ENCODE data around the gene THG1L.
"Not testable (repeated sequence)": the region's sequence is repeated elsewhere in the genome, so short reads cannot be mapped to it uniquely, and the experiment has no call there.

The THG1L gene

GRCh38 chr5:157718519-157718918 lies 12.7 kb upstream of the THG1L start:
- DNase-seq (ENCODE audit: low read depth) = peak; percentile 66
- H3K4me3 ChIP-seq (ENCODE audit: low read depth, low read length) = no peak overlapping the region
- TF ChIP-seq CTCF (IDR thresholded peaks at IDR 0.05; ENCODE audit: insufficient read depth, low read depth, low read length, missing control alignments) = peak; percentile 54

- DNase-seq (ENCODE audit: low read depth) = no peak
- no peak for TF ChIP-seq CTCF (IDR thresholded peaks at IDR 0.05; ENCODE audit: insufficient read depth, low read depth, low read length, missing control alignments)
- H3K4me3 ChIP-seq (ENCODE audit: low read depth, low read length) = no peak overlapping the region
Measured at GRCh38 chr5:157719245-157719644, 12.0 kb upstream of the THG1L start.

DNA sequence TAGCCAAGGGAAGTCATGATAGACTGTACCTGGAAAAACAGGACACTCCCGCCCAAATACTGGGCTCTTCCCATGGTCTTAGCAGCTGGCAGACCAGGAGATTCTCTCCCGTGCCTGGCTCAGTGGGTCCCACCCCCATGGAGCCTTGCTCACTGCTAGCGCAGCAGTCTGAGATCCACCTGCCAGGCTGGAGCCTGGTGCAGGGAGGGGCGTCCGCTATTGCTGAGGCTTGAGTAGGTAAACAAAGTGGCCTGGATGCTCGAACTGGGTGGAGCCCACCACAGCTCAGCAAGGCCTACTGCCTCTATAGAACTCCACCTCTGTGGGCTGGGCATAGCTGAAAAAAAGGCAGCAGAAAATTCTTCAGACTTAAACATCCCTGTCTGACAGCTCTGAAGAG lies 10.1 kb upstream of the THG1L start:
- no peak for TF ChIP-seq CTCF (IDR thresholded peaks at IDR 0.05; ENCODE audit: insufficient read depth, low read depth, low read length, missing control alignments)
- no peak for DNase-seq (ENCODE audit: low read depth)
- H3K4me3 ChIP-seq (ENCODE audit: low read depth, low read length) = no peak overlapping the region

DNA sequence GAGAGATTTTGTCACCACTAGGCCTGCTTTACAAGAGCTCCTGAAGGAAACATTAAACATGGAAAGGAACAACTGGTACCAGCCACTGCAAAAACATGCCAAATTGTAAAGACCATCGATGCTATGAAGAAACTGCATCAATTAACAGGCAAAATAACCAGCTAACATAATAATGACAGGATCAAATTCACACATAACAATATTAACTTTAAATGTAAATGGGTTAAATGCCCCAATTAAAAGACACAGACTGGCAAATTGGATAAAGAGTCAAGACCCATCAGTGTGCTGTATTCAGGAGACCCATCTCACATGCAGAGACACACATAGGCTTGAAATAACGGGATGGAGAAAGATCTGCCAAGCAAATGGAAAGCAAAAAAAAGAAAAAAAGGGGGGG lies 8.3 kb upstream of the THG1L start:
- not testable (repeated sequence) for H3K4me3 ChIP-seq (ENCODE audit: low read depth, low read length); DNase-seq (ENCODE audit: low read depth)

GRCh38 chr5:157726607-157727006 lies 4.6 kb upstream of the THG1L start:
- not testable (repeated sequence) for DNase-seq (ENCODE audit: low read depth); H3K4me3 ChIP-seq (ENCODE audit: low read depth, low read length)

DNA sequence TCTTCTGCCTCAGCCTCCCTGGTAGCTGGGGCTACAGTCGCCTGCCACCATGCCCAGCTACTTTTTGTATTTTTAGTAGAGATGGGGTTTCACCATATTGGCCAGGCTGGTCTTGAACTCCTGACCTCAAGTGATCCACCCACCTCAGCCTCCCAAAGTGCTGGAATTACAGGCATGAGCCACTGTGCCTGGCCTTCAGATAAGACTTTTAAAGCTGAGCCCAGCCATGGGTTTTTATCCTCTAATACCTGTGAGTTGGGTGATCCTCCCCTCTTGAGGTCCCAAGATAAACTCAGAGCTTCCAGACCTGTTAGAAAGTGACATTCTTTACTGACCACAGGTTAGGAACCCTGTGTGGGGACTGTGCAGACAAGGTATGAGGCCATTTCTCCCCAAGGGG lies 3.4 kb upstream of the THG1L start:
- not testable (repeated sequence) for DNase-seq (ENCODE audit: low read depth); H3K4me3 ChIP-seq (ENCODE audit: low read depth, low read length)

DNA sequence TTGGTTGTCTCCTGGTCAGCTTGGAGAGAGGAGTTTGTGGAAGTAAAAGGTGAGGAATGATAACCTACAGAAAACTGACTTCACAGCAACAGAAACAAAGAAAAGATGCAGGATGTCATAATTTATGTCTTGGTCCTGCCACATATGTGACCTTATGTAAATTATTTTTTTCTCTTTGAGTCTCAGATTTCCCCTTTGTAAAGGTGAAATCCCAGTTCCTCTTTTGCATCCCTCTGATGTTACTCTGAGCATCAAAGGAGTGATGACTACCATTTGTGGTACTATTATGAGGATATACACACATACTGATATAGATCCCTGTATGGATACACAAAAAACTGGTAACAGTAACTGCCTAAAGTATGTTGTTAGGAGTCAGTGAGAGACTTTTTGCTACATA lies 1.4 kb upstream of the THG1L start:
- no peak for TF ChIP-seq CTCF (IDR thresholded peaks at IDR 0.05; ENCODE audit: insufficient read depth, low read depth, low read length, missing control alignments)
- DNase-seq (ENCODE audit: low read depth) = peak; percentile 86

GRCh38 chr5:157730900-157731271 lies 334 bp upstream of the THG1L start:
- peak overlapping the region; percentile 65 for H3K4me3 ChIP-seq (ENCODE audit: low read depth, low read length)
- no peak for TF ChIP-seq CTCF (IDR thresholded peaks at IDR 0.05; ENCODE audit: insufficient read depth, low read depth, low read length, missing control alignments)
- DNase-seq (ENCODE audit: low read depth) = no peak

More for the DNA sequence above, 1.4 kb upstream of the THG1L start:
- H3K4me3 ChIP-seq (ENCODE audit: low read depth, low read length) = no peak overlapping the region

DNA sequence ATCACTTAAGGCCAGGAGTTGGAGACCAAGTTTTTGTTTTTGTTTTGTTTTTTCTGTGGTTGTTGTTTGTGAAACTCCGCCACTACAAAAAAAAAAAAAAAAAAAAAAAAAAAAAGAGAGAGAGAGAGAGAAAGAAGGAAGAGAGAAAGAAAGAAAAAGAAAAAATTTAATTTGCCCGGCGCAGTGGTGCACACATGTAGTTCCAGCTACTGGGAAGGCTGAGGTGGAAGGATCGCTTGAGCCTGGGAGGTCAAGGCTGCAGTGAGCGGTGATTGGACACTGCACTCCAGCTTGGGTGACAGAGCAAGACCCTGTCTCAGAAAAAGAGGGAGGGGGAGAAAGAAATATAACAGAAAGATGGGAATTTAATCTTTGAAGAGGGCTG lies 902 bp downstream of the THG1L start:
- no peak for TF ChIP-seq CTCF (IDR thresholded peaks at IDR 0.05; ENCODE audit: insufficient read depth, low read depth, low read length, missing control alignments)
- no peak for DNase-seq (ENCODE audit: low read depth)
- H3K4me3 ChIP-seq (ENCODE audit: low read depth, low read length) = peak overlapping the region; percentile 65
